ENCODE results near the gene MOGAT3. TPM values are rescaled to one million over a fixed set of nuclear protein-coding genes. Genes with fewer than 3 reads are reported as not detected.
A peak's percentile ranks its signal among the peaks of the same experiment; 100 is the strongest.

The MOGAT3 gene
- total and polyA plus RNA-seq, 9 of the 15 experiments (the other 6 are each of a cell fraction or from before 2014, with no cell fraction given), result 0.07 to 0.17 (median 0.13) TPM; not detected in 6

DNA sequence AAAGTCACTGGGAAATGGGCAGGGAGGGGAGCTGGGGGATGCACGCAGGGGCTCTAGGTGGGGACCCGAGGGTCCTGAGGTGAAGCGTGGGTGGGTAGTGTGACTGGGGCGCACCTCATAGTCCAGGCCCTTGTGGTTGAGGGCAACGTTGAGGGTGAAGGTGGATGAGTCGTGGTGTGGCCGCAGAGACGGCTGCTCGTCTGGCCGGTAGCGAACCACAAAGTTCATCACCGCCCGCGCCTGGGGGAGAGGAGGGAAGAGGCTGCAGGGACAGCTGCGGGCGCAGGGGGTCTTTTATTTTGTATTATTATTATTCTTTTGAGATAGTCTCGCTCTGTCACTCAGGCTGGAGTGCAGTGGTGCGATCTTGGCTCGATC lies 5.8 kb upstream of the MOGAT3 start:
- FAIRE-seq (no peak), DNase-seq (ENCODE audit: extremely low read depth in 1 of 4, low spot score in 3 of 4) (no peak), ATAC-seq (no peak)
- intact Hi-C loops (cut with micrococcal nuclease) (no loop called here), in situ Hi-C loops (cut with MboI) (no loop called here)
- Histone ChIP-seq H4K20me1 (replicated peaks; ENCODE audit: control insufficient read depth, insufficient read depth, low read length) (no peaks in the 10 kb centered on the region), H3K27me3 (ENCODE audit: control insufficient read depth in 2 of 2, insufficient read depth in 2 of 2, low read length in 2 of 2) (peaks cover 0 to 7% of the 10 kb centered on the region in 2 experiments; a peak in 1 of 5 replicates), H3K9me1 (ENCODE audit: control insufficient read depth, insufficient read depth, low read length) (no peaks in the 10 kb centered on the region), H3K4me3 (no peak overlapping the region), H3K27ac (ENCODE audit: extremely low read depth, low read depth, low read length) (no peak overlapping the region), H3K4me2 (ENCODE audit: insufficient read depth, low read length) (no peak overlapping the region), H3K9me3 (replicated peaks; ENCODE audit: control insufficient read depth, insufficient read depth, low read depth, low read length) (no peaks in the 10 kb centered on the region), H3K36me3 (ENCODE audit: control insufficient read depth, insufficient read depth, low read length) (peaks cover 45% of the 10 kb centered on the region; the same call in 2 of the 3 replicates), H3K79me2 (ENCODE audit: control insufficient read depth, insufficient read depth, low read length) (no peaks in the 10 kb centered on the region), H2AFZ (ENCODE audit: low read depth, low read length) (no peak overlapping the region), H3K9ac (ENCODE audit: insufficient read depth in 1 of 2, low read depth in 2 of 2, low read length in 2 of 2) (peak overlapping the region in 1 of 2 experiments; percentile 17; a peak in 1 of 4 replicates), H3K4me1 (replicated peaks in 1 of 2; ENCODE audit: control insufficient read depth in 2 of 2, insufficient read depth in 2 of 2, low read length in 2 of 2) (peaks cover 0 to 33% of the 10 kb centered on the region in 2 experiments; a peak in 3 of 5 replicates)
- BruUV-seq (replicated peaks), result no TSS peak
- POLR2A ChIA-PET, result interaction anchor here (1.1 kb wide), 1 partner anchor 17 kb away, joined by 3 read pairs; no protein-coding TSS in a partner anchor
- CTCF ChIA-PET (ENCODE audit: low intra/inter-chr PET ratio), result no interaction called here
- 76% methylated on average over 7 of the region's 19 CpGs for WGBS (ENCODE audit: insufficient coverage, low coverage, missing lambda C conversion rate)
- TF ChIP-seq CCAR2 (IDR thresholded peaks at IDR 0.05; ENCODE audit: low read depth, low read length) (no peak), ATF7 (IDR thresholded peaks at IDR 0.05) (no peak), L3MBTL2 (IDR thresholded peaks at IDR 0.05) (no peak), ETV5 (CRISPR knock-in tag; IDR thresholded peaks at IDR 0.05; ENCODE audit: low read depth) (no peak), GATAD2B (IDR thresholded peaks at IDR 0.05; ENCODE audit: borderline replicate concordance) (no peak), CBX5 (IDR thresholded peaks at IDR 0.05; ENCODE audit: borderline replicate concordance, low read depth) (no peak), ZNF445 (CRISPR knock-in tag; IDR thresholded peaks at IDR 0.05; ENCODE audit: low read depth) (no peak), ZNF3 (CRISPR knock-in tag; IDR thresholded peaks at IDR 0.05) (no peak), MEF2A (IDR thresholded peaks at IDR 0.05; ENCODE audit: control insufficient read depth, low read depth, low read length) (no peak)
- TF ChIP-seq, protein P1, sequence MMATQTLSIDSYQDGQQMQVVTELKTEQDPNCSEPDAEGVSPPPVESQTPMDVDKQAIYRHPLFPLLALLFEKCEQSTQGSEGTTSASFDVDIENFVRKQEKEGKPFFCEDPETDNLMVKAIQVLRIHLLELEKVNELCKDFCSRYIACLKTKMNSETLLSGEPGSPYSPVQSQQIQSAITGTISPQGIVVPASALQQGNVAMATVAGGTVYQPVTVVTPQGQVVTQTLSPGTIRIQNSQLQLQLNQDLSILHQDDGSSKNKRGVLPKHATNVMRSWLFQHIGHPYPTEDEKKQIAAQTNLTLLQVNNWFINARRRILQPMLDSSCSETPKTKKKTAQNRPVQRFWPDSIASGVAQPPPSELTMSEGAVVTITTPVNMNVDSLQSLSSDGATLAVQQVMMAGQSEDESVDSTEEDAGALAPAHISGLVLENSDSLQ (IDR thresholded peaks at IDR 0.05), result no peak
- TF ChIP-seq, protein P2, sequence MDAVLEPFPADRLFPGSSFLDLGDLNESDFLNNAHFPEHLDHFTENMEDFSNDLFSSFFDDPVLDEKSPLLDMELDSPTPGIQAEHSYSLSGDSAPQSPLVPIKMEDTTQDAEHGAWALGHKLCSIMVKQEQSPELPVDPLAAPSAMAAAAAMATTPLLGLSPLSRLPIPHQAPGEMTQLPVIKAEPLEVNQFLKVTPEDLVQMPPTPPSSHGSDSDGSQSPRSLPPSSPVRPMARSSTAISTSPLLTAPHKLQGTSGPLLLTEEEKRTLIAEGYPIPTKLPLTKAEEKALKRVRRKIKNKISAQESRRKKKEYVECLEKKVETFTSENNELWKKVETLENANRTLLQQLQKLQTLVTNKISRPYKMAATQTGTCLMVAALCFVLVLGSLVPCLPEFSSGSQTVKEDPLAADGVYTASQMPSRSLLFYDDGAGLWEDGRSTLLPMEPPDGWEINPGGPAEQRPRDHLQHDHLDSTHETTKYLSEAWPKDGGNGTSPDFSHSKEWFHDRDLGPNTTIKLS (IDR thresholded peaks at IDR 0.05; ENCODE audit: borderline replicate concordance, low read depth), result no peak
- TF ChIP-seq, protein P3, sequence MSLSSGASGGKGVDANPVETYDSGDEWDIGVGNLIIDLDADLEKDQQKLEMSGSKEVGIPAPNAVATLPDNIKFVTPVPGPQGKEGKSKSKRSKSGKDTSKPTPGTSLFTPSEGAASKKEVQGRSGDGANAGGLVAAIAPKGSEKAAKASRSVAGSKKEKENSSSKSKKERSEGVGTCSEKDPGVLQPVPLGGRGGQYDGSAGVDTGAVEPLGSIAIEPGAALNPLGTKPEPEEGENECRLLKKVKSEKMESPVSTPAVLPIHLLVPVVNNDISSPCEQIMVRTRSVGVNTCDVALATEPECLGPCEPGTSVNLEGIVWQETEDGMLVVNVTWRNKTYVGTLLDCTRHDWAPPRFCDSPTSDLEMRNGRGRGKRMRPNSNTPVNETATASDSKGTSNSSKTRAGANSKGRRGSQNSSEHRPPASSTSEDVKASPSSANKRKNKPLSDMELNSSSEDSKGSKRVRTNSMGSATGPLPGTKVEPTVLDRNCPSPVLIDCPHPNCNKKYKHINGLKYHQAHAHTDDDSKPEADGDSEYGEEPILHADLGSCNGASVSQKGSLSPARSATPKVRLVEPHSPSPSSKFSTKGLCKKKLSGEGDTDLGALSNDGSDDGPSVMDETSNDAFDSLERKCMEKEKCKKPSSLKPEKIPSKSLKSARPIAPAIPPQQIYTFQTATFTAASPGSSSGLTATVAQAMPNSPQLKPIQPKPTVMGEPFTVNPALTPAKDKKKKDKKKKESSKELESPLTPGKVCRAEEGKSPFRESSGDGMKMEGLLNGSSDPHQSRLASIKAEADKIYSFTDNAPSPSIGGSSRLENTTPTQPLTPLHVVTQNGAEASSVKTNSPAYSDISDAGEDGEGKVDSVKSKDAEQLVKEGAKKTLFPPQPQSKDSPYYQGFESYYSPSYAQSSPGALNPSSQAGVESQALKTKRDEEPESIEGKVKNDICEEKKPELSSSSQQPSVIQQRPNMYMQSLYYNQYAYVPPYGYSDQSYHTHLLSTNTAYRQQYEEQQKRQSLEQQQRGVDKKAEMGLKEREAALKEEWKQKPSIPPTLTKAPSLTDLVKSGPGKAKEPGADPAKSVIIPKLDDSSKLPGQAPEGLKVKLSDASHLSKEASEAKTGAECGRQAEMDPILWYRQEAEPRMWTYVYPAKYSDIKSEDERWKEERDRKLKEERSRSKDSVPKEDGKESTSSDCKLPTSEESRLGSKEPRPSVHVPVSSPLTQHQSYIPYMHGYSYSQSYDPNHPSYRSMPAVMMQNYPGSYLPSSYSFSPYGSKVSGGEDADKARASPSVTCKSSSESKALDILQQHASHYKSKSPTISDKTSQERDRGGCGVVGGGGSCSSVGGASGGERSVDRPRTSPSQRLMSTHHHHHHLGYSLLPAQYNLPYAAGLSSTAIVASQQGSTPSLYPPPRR (CRISPR knock-in tag; IDR thresholded peaks at IDR 0.05; ENCODE audit: borderline replicate concordance), result no peak
- TF ChIP-seq, protein P4, sequence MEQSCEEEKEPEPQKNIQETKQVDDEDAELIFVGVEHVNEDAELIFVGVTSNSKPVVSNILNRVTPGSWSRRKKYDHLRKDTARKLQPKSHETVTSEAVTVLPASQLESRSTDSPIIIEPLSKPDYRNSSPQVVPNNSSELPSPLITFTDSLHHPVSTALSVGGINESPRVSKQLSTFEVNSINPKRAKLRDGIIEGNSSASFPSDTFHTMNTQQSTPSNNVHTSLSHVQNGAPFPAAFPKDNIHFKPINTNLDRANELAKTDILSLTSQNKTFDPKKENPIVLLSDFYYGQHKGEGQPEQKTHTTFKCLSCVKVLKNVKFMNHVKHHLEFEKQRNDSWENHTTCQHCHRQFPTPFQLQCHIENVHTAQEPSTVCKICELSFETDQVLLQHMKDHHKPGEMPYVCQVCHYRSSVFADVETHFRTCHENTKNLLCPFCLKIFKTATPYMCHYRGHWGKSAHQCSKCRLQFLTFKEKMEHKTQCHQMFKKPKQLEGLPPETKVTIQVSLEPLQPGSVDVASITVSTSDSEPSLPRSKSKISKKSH (CRISPR knock-in tag; IDR thresholded peaks at IDR 0.05), result no peak

All from K562 (cell line).